Right lobe of liver (tissue), 6 donors: Measurements from ENCODE around the gene RNU5B-1. TPM values are rescaled to one million over a fixed set of nuclear protein-coding genes. Genes with fewer than 3 reads are reported as not detected.

Source experiments
- ATAC-seq, 4 donors: fragments of 200-7000 bp; cut with Tn5 transposase; one replicate each; pipeline ENCODE4 v1.9.1; 2020; ENCODE audit warnings: mild to moderate bottlenecking in 4 of 4, moderate library complexity in 4 of 4
- DNase-seq, 3 donors: peaks; one replicate each; pipeline ENCODE4 v3.0.0-alpha.2; 2020
- H3K27ac ChIP-seq, 3 donors: fragments of 200-600 bp; one replicate each; pipeline ENCODE4 v1.8.0; 2022
- H3K27me3 ChIP-seq, 2 donors: fragments of 200-600 bp; one replicate each; pipeline ENCODE4 v1.8.0; 2022
- H3K36me3 ChIP-seq, 4 donors: fragments of 200-600 bp; sonication (generic) in 1 of 4; one replicate each; pipeline versions ENCODE4 v1.5.1 to v1.8.0; 2017 to 2022; ENCODE audit warnings: control low read depth in 1 of 4
- H3K4me1 ChIP-seq, 4 donors: fragments of 200-600 bp; sonication (generic) in 1 of 4; one replicate each; pipeline versions ENCODE4 v1.5.1 to v1.8.0; 2017 to 2022; ENCODE audit warnings: control low read depth in 1 of 4
- H3K4me3 ChIP-seq, 3 donors: fragments of 200-600 bp; one replicate each; pipeline ENCODE4 v1.8.0; 2022
- H3K9me3 ChIP-seq, 4 donors: fragments of 200-600 bp; sonication (generic) in 1 of 4; one replicate each; pipeline versions ENCODE4 v1.5.1 to v1.8.0; 2017 to 2022; ENCODE audit warnings: control low read depth in 1 of 4
- CTCF ChIP-seq, 4 donors: fragments of 200-600 bp in 3 of 4; fragments of 450-650 bp in 1 of 4; IDR thresholded peaks; one replicate each; pipeline versions ENCODE4 v1.5.1 to v1.8.0; 2016 to 2022; ENCODE audit warnings: antibody characterized with exemption in 4 of 4, mild to moderate bottlenecking in 2 of 4
- POLR2A ChIP-seq: fragments of 450-650 bp; IDR thresholded peaks from one replicate; pipeline ENCODE4 v1.6.1; 2017; ENCODE audit warnings: antibody characterized with exemption, mild to moderate bottlenecking
- WGBS: methylation state at CpG from one replicate; pipeline ENCODE4 v1.1.6; 2018; ENCODE audit warnings: low coverage, low lambda C conversion rate; ENCODE audit not compliant: insufficient coverage; ENCODE audit errors: missing lambda C conversion rate; 5-methylcytosine and 5-hydroxymethylcytosine counted together
- intact Hi-C, 2 donors: fragments of 100-400 bp; cut with DNase I; formaldehyde crosslinking; loops; one replicate each; pipeline versions ENCODE4 v1.11.2 to v1.14.1; 2022
- total RNA-seq, 6 experiments: library from RNA; depleted of rRNA in 2 of 6; stranded (reverse); fragments of >200 nt in 2 of 6; fragmentation: NEBNext Ultra II Directional in 3 of 6; extraction: Animal tissue kit (Norgen Biotek cat#: 25700) in 3 of 6; gene quantifications; one replicate each; pipeline versions ENCODE4 v1.1.0 to v1.2.4, GENCODE V29; 2016 to 2023
- donor health status: DM: no; HTN: yes; CAD: no.
- donor health status: DM: no; HTN: no; CAD: no.
- donor health status: DM: no; HTN: no; CAD: no.
- donor health status: DM: no; HTN: yes; CAD: no.
- donor health status: DM: no; HTN: yes; CAD: no.

Gene RNU5B-1
- total RNA-seq, 6 experiments from 2014 or later, result 11.0 to 35.4 TPM; not detected in 4

GRCh38 chr15:65333148-65333820, 28.8 kb downstream of the RNU5B-1 start:
- TF ChIP-seq CTCF (IDR thresholded peaks at IDR 0.05) (no peak), POLR2A (no peak)
- no peaks in the 10 kb centered on the region for H3K36me3 ChIP-seq
- 70% methylated on average over 11 of the region's 16 CpGs for WGBS
- intact Hi-C loops, result no loop called here
- no peaks in the 10 kb centered on the region for H3K4me1 ChIP-seq
- no peak overlapping the region for H3K4me3 ChIP-seq
- no peak for DNase-seq
- H3K27me3 ChIP-seq, result no peaks in the 10 kb centered on the region
- no peak for ATAC-seq
- no peaks in the 10 kb centered on the region for H3K9me3 ChIP-seq
- no peak overlapping the region for H3K27ac ChIP-seq

- Histone ChIP-seq H3K4me3 (no peak overlapping the region), H3K27me3 (no peaks in the 10 kb centered on the region), H3K27ac (no peak overlapping the region), H3K4me1 (no peaks in the 10 kb centered on the region), H3K9me3 (no peaks in the 10 kb centered on the region), H3K36me3 (no peaks in the 10 kb centered on the region)
- DNase-seq (no peak), ATAC-seq (no peak)
- intact Hi-C loops, result no loop called here
- TF ChIP-seq CTCF (IDR thresholded peaks at IDR 0.05) (no peak), POLR2A (no peak)
- 55% methylated on average over 2 of the region's 5 CpGs for WGBS
These were observed 29.4 kb downstream of the RNU5B-1 start for GRCh38 chr15:65333856-65334255.

- DNase-seq, result no peak
- TF ChIP-seq CTCF (IDR thresholded peaks at IDR 0.05), result no peak
- TF ChIP-seq POLR2A, result no peak
- H3K27ac ChIP-seq, result no peak overlapping the region
- no peak for ATAC-seq
- H3K9me3 ChIP-seq, result no peaks in the 10 kb centered on the region
- 75% methylated on average over 6 of the region's 20 CpGs for WGBS
- intact Hi-C loops, result no loop called here
- no peak overlapping the region for H3K4me3 ChIP-seq
- no peaks in the 10 kb centered on the region for H3K27me3 ChIP-seq
- H3K36me3 ChIP-seq, result no peaks in the 10 kb centered on the region
- H3K4me1 ChIP-seq, result no peaks in the 10 kb centered on the region
These were observed 30.2 kb downstream of the RNU5B-1 start for GRCh38 chr15:65334586-65335231.

- no peaks in the 10 kb centered on the region for H3K36me3 ChIP-seq
- TF ChIP-seq POLR2A (no peak), CTCF (IDR thresholded peaks at IDR 0.05) (no peak)
- DNase-seq (peak in 1 of 3 donors; percentile 33), ATAC-seq (no peak)
- H3K4me1 ChIP-seq, result no peaks in the 10 kb centered on the region
- WGBS, result 70% methylated on average over 6 of the region's 19 CpGs
- intact Hi-C loops, result no loop called here
- H3K9me3 ChIP-seq, result no peaks in the 10 kb centered on the region
- no peak overlapping the region for H3K4me3 ChIP-seq
- H3K27ac ChIP-seq, result no peak overlapping the region
- H3K27me3 ChIP-seq, result no peaks in the 10 kb centered on the region
These were observed 31.0 kb downstream of the RNU5B-1 start for GRCh38 chr15:65335278-65336055.
